Measurements from ENCODE around the gene TMEM269.

The TMEM269 gene

GRCh38 chr1:42821690-42822089 is 36.9 kb downstream of the TMEM269 start:
- Histone ChIP-seq H3K9ac (ENCODE audit: low read length) (no peak overlapping the region), H3K27me3 (ENCODE audit: control insufficient read depth, insufficient read depth, low read length) (no peaks in the 10 kb centered on the region), H3K4me3 (ENCODE audit: low read length) (no peak overlapping the region), H3K36me3 (ENCODE audit: control insufficient read depth, insufficient read depth, low read length) (no peaks in the 10 kb centered on the region), H3K4me1 (ENCODE audit: control insufficient read depth, insufficient read depth, low read length) (peaks cover 5% of the 10 kb centered on the region), H3K27ac (ENCODE audit: low read depth, low read length) (no peak overlapping the region)

DNA sequence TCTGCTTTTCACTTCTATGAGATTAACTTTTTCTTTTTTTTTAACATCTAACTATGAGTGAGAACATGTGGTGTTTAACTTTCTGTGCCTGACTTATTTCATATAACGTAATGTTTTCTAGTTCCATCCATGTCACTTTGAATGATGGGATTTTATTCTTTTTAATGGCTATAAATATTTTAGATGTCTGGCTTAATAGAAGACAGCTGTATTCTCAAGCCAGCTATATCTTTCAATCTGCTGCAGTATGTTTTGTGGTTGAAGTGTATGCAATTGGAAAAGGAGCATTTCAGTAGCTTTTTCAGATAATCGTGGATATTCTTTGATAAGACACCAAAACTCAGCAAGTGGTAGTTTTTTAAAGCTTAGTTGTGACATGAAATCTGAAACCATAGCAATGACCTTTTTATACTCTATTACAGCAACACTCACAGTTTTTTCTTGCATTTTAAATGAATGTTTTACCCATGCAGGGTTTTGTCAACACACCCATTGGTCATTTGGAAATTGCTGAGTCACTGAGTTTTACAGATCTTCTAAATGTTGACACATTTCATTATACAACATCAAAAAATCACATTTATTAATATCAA is 38.1 kb downstream of the TMEM269 start:
- no peaks in the 10 kb centered on the region for H3K27me3 ChIP-seq (ENCODE audit: control insufficient read depth, insufficient read depth, low read length)
- no peak overlapping the region for H3K9ac ChIP-seq (ENCODE audit: low read length)
- H3K36me3 ChIP-seq (ENCODE audit: control insufficient read depth, insufficient read depth, low read length) = no peaks in the 10 kb centered on the region
- H3K27ac ChIP-seq (ENCODE audit: low read depth, low read length) = no peak overlapping the region
- H3K4me3 ChIP-seq (ENCODE audit: low read length) = no peak overlapping the region
- peaks cover under 1% of the 10 kb centered on the region for H3K4me1 ChIP-seq (ENCODE audit: control insufficient read depth, insufficient read depth, low read length)

GRCh38 chr1:42824481-42825035 is 39.8 kb downstream of the TMEM269 start:
- no peaks in the 10 kb centered on the region for H3K4me1 ChIP-seq (ENCODE audit: control insufficient read depth, insufficient read depth, low read length)
- H3K27me3 ChIP-seq (ENCODE audit: control insufficient read depth, insufficient read depth, low read length) = no peaks in the 10 kb centered on the region
- no peak overlapping the region for H3K9ac ChIP-seq (ENCODE audit: low read length)
- no peaks in the 10 kb centered on the region for H3K36me3 ChIP-seq (ENCODE audit: control insufficient read depth, insufficient read depth, low read length)
- H3K4me3 ChIP-seq (ENCODE audit: low read length) = no peak overlapping the region
- no peak overlapping the region for H3K27ac ChIP-seq (ENCODE audit: low read depth, low read length)

- H3K4me3 ChIP-seq (ENCODE audit: low read length) = no peak overlapping the region
- H3K36me3 ChIP-seq (ENCODE audit: control insufficient read depth, insufficient read depth, low read length) = no peaks in the 10 kb centered on the region
- no peaks in the 10 kb centered on the region for H3K27me3 ChIP-seq (ENCODE audit: control insufficient read depth, insufficient read depth, low read length)
- no peak overlapping the region for H3K9ac ChIP-seq (ENCODE audit: low read length)
- H3K4me1 ChIP-seq (ENCODE audit: control insufficient read depth, insufficient read depth, low read length) = no peaks in the 10 kb centered on the region
- no peak overlapping the region for H3K27ac ChIP-seq (ENCODE audit: low read depth, low read length)
Observed at GRCh38 chr1:42825036-42825851, 40.5 kb downstream of the TMEM269 start.

DNA sequence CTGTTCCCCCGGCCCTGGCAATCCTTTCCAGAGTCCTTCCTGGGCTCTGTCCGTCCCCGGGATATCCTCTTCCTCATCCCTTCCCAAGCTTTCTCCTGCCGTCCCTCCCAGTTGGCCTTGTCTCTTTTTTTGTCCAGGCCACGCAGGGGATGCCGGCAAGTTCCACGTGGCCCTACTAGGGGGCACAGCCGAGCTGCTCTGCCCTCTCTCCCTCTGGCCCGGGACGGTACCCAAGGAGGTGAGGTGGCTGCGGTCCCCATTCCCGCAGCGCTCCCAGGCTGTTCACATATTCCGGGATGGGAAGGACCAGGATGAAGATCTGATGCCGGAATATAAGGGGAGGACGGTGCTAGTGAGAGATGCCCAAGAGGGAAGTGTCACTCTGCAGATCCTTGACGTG is 45.8 kb downstream of the TMEM269 start:
- Histone ChIP-seq H3K4me3 (ENCODE audit: low read length) (no peak overlapping the region), H3K36me3 (ENCODE audit: control insufficient read depth, insufficient read depth, low read length) (no peaks in the 10 kb centered on the region), H3K9ac (ENCODE audit: low read length) (no peak overlapping the region), H3K4me1 (ENCODE audit: control insufficient read depth, insufficient read depth, low read length) (no peaks in the 10 kb centered on the region), H3K27me3 (ENCODE audit: control insufficient read depth, insufficient read depth, low read length) (no peaks in the 10 kb centered on the region), H3K27ac (ENCODE audit: low read depth, low read length) (no peak overlapping the region)

- Histone ChIP-seq H3K27ac (ENCODE audit: low read depth, low read length) (no peak overlapping the region), H3K27me3 (ENCODE audit: control insufficient read depth, insufficient read depth, low read length) (no peaks in the 10 kb centered on the region), H3K9ac (ENCODE audit: low read length) (no peak overlapping the region), H3K4me1 (ENCODE audit: control insufficient read depth, insufficient read depth, low read length) (no peaks in the 10 kb centered on the region), H3K4me3 (ENCODE audit: low read length) (no peak overlapping the region), H3K36me3 (ENCODE audit: control insufficient read depth, insufficient read depth, low read length) (no peaks in the 10 kb centered on the region)
Observed at GRCh38 chr1:42831273-42831672, 46.5 kb downstream of the TMEM269 start.

GRCh38 chr1:42832641-42833240 is 48.0 kb downstream of the TMEM269 start:
- no peak overlapping the region for H3K9ac ChIP-seq (ENCODE audit: low read length)
- H3K36me3 ChIP-seq (ENCODE audit: control insufficient read depth, insufficient read depth, low read length) = no peaks in the 10 kb centered on the region
- no peaks in the 10 kb centered on the region for H3K4me1 ChIP-seq (ENCODE audit: control insufficient read depth, insufficient read depth, low read length)
- no peaks in the 10 kb centered on the region for H3K27me3 ChIP-seq (ENCODE audit: control insufficient read depth, insufficient read depth, low read length)
- no peak overlapping the region for H3K27ac ChIP-seq (ENCODE audit: low read depth, low read length)
- no peak overlapping the region for H3K4me3 ChIP-seq (ENCODE audit: low read length)

- H3K4me1 ChIP-seq (ENCODE audit: control insufficient read depth, insufficient read depth, low read length) = no peaks in the 10 kb centered on the region
- H3K36me3 ChIP-seq (ENCODE audit: control insufficient read depth, insufficient read depth, low read length) = no peaks in the 10 kb centered on the region
- H3K9ac ChIP-seq (ENCODE audit: low read length) = no peak overlapping the region
- no peaks in the 10 kb centered on the region for H3K27me3 ChIP-seq (ENCODE audit: control insufficient read depth, insufficient read depth, low read length)
- H3K4me3 ChIP-seq (ENCODE audit: low read length) = no peak overlapping the region
- H3K27ac ChIP-seq (ENCODE audit: low read depth, low read length) = no peak overlapping the region
Observed at GRCh38 chr1:42833981-42834380, 49.2 kb downstream of the TMEM269 start.

DNA sequence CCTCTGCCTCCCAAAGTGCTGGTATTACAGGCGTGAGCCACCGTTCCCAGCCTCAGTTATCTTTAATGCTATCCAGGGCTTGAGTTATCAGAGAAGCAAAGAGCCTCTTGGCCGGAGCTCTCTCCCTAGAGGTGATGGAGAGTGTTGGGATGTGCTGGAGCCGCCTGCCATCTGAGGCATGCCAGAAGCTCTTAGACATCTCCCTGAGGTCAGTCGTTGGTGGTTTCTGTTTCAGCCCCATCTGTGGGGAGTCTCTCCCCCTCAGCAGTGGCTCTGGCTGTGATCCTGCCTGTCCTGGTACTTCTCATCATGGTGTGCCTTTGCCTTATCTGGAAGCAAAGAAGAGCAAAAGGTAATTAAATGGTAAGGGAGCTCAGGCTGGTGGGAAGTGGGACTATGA is 50.0 kb downstream of the TMEM269 start:
- Histone ChIP-seq H3K9ac (ENCODE audit: low read length) (no peak overlapping the region), H3K4me3 (ENCODE audit: low read length) (no peak overlapping the region), H3K4me1 (ENCODE audit: control insufficient read depth, insufficient read depth, low read length) (no peaks in the 10 kb centered on the region), H3K36me3 (ENCODE audit: control insufficient read depth, insufficient read depth, low read length) (no peaks in the 10 kb centered on the region), H3K27ac (ENCODE audit: low read depth, low read length) (no peak overlapping the region), H3K27me3 (ENCODE audit: control insufficient read depth, insufficient read depth, low read length) (no peaks in the 10 kb centered on the region)

GRCh38 chr1:42835422-42835821 is 50.6 kb downstream of the TMEM269 start:
- Histone ChIP-seq H3K27me3 (ENCODE audit: control insufficient read depth, insufficient read depth, low read length) (no peaks in the 10 kb centered on the region), H3K36me3 (ENCODE audit: control insufficient read depth, insufficient read depth, low read length) (no peaks in the 10 kb centered on the region), H3K4me1 (ENCODE audit: control insufficient read depth, insufficient read depth, low read length) (no peaks in the 10 kb centered on the region), H3K27ac (ENCODE audit: low read depth, low read length) (no peak overlapping the region), H3K4me3 (ENCODE audit: low read length) (no peak overlapping the region), H3K9ac (ENCODE audit: low read length) (no peak overlapping the region)

- no peak overlapping the region for H3K4me3 ChIP-seq (ENCODE audit: low read length)
- peaks cover 2% of the 10 kb centered on the region for H3K36me3 ChIP-seq (ENCODE audit: control insufficient read depth, insufficient read depth, low read length)
- no peak overlapping the region for H3K27ac ChIP-seq (ENCODE audit: low read depth, low read length)
- no peak overlapping the region for H3K9ac ChIP-seq (ENCODE audit: low read length)
- no peaks in the 10 kb centered on the region for H3K27me3 ChIP-seq (ENCODE audit: control insufficient read depth, insufficient read depth, low read length)
- H3K4me1 ChIP-seq (ENCODE audit: control insufficient read depth, insufficient read depth, low read length) = no peaks in the 10 kb centered on the region
Observed at GRCh38 chr1:42837709-42838108, 52.9 kb downstream of the TMEM269 start.

DNA sequence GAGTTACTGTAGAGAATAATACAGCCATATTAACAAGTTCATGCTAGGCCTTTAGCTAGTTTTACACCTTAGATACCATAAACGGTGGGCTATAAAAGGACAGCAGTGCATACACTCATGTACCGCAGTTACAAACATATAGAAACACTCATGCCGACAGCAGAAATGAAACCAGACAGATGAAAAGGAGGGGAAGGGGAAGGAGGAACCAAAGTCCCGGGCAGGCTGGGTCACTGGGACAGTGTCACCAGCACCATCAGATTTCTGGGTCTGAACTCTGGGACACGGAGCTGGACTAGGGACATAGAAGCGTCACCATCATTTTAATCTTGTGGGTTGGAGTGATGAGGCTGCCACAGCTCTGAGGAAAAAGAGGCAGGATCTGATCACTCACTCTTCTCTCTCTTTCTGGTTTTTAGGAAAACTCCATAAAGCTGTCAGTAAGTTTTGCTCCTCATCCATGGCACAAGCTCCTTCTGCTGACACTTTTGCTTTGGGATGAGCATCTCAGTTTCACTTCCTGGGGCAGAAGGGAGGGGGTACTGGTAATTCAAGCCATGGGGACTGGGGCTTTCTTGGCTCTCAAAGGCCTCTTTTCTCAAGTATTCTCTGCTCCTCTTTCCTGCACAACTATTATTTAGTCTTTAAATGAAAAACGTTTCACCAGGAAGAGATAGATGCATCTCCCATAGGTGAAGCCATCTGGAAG is 53.8 kb downstream of the TMEM269 start:
- Histone ChIP-seq H3K36me3 (ENCODE audit: control insufficient read depth, insufficient read depth, low read length) (peaks cover 5% of the 10 kb centered on the region), H3K27me3 (ENCODE audit: control insufficient read depth, insufficient read depth, low read length) (no peaks in the 10 kb centered on the region), H3K27ac (ENCODE audit: low read depth, low read length) (no peak overlapping the region), H3K4me3 (ENCODE audit: low read length) (no peak overlapping the region), H3K9ac (ENCODE audit: low read length) (no peak overlapping the region), H3K4me1 (ENCODE audit: control insufficient read depth, insufficient read depth, low read length) (no peaks in the 10 kb centered on the region)

Measured in rectal smooth muscle tissue (tissue), 1 donor.